NOMO-1 treated with dmso at 0.1 percent for 144 hours (cell line): ENCODE results near the gene M6PR.
A peak's percentile ranks its signal among the peaks of the same experiment; 100 is the strongest.

Experiments used
- DNase-seq: peaks from one replicate; lab custom pipeline; 2025; ENCODE audit not compliant: unreplicated experiment; lab: John Stamatoyannopoulos, UW

M6PR gene

DNA sequence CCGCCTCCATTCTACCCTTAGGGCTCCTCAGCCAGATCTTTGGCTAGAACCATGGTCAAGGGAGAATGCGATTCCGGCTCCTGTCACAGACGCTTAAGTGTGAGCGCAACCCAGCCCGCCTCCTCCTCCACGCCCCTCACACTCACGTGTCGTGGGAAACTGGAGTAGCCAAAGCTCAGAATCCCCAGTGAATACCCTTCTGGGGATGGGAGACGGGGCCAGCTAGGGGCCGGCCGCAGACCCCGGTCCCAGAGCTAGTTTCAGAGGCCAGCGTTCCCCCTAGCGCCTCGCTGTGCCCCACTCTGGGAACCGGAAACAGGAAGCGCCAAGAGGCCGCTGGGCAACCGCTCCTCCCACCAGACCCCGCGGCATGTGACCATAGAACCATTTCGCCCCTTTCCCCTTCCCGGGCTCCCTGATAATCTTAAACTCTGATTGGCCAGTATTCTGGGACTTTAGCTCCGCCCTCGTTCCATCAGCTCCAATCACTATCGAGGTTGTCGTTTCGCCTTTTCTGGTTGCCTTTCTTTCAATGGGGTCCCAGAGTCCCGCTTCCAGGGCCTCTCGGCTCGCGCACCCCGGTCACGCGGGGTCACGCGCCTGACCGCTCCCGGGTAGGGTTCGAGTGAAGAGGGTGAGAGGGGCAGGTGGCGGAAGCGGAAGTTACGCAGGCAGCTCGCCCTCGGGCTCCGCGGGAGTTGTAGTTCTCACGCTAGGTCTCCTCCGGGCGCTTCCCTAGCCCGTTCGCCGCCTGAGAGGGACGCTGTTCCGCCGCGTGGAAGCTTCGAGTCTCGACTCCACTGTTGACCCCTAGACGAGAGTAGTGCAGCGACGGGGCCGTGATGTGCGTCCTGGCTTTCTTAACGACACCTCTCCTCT, at the start of gene M6PR:
M6PR (minus strand) TSS at position 304 of the 879 bp plus-strand sequence. CDS start 3,241 bp downstream, outside the sequence.
- DNase-seq: peak; percentile 100

DNA sequence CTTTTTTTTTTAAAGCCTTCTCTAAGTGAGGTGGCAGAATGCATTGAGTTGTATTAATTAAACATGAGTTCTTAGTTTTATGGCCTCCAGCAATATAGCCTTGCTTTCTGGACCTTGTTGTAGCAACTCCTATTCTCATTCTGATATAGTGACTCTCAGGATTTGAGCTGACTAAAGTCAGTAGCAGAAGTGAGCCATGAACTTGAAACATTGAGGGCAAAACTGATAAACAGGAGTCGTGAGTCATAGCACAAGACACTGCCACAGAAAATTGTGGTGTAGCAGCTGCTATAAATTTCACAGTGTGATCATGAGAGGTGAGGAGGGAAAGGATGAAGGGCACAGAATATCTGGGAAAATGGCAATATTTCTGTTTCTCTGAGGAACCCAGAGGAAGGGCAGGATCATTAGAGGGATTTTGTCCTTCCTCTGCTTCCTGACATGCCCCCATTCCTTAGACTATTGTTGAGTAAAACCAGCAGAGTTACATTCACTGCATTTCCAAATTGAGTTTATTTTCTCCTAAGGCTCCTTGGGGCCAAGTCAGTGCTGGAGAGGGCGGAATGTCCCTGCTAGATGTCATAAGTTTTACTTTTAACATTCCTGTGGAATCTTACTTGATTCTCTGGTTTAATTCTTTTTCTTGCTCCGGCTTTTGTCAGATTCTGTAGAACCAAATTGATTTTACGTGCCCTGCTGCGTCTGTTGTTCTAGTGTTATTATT, 47.4 kb upstream of the M6PR start:
- DNase-seq: no peak

DNA sequence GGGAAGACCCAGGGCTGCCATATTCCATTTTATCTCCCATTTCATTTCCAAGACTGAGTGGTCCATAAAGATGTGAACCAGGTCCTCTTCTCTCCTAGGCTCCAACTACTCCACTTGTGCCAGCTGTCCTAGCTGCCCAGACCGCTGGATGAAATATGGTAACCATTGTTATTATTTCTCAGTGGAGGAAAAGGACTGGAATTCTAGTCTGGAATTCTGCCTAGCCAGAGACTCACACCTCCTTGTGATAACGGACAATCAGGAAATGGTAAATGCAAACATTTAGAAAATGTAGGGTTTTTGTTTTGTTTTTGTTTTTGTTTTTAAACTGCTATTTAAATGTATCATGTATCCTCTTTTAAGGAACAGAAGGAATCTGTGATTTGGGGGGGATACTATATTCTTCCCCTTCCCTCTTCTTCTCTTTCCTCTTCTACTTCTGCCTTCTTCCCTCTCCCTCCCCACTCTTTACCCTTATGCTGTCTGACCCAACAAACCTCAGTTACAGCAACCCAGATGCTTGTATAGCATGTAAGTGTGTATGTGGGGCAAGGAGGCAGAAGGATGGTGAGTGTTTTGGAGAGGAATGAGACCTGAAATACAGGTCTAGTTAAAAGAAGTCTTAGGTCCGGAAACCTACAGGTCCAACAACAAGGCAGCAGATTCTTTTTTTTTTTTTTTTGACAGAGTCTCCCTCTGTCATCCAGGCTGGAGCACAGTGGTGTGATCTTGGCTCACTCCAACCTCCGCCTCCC, 45.8 kb upstream of the M6PR start:
- DNase-seq: no peak

DNA sequence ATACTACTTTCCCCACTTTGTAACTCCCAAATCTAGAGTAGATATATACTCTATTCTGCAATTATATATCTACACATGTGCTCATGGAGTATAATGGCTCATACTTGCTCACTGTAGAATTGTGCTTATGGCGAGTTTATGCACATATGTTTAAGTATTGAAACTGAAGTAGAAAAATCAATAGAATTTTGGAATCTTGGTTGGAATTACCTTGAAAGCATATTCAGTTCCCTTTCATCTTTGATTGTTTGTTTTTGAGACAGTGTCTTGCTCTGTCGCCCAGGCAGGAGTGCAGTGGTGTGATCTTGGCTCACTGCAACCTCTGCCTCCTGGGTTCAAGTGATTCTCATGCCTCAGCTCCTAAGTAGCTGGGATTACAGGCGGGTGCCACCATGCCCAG, 44.4 kb upstream of the M6PR start:
- DNase-seq: no peak

DNA sequence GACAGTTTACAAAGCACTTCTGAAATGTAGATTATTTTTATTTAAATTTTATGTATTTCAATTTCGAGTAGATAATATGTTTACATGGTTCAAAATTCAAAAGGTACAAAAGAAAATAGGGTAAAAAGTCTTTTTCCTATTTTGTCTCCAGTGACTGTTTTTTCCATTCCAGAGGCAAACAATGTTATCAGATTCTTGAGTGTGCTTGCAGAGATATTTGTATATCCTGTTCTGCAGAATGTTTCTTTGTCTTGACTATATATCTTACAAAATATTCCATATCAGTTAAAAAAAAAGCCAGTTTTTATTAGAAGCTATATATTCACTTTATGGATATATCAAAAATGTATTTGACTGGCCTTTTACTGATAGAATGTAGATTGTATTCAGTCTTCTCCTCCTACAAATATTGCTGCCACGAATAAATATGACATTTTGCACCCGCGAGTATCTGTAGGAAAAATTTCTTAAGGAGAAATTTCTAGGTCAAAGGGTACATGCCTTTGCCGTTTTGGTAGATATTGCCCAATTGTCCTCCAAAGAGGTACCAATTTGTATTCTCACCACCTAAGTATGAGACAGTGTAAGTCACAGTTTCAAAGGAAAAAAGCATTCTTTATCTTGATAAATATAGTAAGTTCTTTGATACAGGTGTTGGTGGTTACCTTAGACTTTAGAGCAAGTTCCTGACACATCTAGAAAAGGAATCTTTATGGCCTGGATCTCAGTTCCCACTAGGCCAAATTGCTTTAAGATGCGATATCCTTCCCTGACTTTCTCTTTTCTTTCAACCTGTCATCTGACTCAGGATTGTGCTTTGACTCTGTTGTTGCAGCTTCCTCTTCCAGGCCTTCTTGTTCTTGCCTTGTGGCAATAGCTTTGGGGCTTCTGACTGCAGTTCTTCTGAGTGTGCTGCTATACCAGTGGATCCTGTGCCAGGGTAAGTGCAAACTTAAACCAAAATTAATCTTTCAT, 42.2 kb upstream of the M6PR start:
- peak; percentile 41 for DNase-seq

DNA sequence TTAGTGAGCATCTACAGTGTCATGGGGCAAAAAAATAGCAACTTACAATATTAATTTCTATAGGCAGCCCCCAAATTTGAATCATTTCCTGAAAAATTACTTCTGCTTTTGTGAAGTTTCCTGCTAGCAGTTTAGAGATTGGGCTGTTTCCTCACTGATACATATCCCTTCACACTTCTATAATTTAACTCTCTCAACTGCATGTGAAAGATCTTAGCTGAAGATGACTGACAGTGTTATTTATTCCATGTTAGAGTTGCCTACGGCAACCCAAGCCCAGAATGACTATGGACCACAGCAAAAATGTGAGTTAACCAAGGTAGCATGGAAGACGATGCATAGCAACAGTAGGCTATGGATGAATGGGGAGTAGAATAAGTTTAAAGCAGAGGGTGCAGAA, 40.0 kb upstream of the M6PR start, which contains the start of gene KLRG1:
KLRG1 (plus strand) TSS at position 134 of the 400 bp plus-strand sequence; CDS start at position 224, 90 bp downstream.
- DNase-seq: peak; percentile 35

DNA sequence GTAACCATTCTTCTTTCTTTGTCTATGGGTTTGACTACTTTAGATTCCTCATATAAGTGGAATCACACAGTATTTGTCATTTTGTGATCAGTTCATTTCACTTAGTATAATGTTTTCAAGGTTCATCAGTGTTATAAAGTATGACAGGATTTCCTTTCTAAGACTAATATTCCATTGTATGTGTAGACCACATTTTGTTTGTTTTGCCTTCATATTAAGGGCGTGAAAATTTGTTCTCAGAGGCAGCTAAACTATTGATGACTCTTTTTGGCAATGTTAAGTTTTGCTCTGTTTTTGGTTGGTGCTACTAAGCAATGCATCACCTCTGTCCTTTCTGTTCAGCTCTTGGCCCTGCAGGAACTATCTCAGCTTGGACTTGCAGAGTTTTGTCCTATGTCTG, 38.2 kb upstream of the M6PR start:
- DNase-seq: no peak

DNA sequence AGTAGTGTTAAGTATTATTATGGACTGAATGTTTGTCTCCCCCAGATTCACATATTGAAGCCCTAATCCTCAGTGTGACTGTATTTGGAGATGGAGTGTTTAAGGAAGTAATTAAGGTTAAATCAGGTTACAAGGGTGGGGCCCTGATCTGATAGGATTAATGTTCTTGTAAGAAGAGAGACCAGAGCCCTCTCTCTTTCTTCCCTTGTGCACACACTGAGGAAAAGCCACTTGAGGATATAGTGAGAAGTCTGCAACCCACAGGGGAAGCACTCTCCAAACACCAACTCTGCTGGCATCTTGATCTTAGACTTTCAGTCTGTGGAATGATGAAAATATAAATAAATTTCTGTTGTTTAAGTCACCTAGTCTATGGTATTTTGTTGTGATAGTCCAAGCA, 37.7 kb upstream of the M6PR start:
- DNase-seq: no peak

DNA sequence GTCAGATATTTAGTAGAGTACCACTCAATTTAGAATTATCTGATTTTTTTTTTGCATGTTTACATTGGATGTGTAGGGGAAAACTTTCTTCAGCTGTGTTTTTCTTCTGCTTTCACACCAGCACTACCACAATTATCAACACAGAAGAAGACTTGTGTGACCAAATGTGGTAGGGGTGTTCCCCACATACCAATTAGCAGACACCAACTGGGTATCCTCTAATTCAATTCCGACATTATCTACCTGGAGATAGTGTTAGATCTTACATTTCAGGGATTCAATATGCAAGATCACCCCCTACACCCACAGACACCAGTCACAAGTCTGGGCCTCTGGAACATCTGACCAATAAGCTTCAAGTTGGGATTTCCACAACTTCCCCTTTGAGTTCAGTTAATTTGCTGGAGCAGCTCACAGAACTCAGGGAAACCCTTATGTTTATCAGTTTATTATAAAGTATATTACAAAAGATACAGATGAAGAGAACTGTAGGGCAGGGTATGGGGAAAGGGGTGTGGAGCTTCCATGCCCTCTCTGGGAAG, 35.8 kb upstream of the M6PR start:
- DNase-seq: no peak

DNA sequence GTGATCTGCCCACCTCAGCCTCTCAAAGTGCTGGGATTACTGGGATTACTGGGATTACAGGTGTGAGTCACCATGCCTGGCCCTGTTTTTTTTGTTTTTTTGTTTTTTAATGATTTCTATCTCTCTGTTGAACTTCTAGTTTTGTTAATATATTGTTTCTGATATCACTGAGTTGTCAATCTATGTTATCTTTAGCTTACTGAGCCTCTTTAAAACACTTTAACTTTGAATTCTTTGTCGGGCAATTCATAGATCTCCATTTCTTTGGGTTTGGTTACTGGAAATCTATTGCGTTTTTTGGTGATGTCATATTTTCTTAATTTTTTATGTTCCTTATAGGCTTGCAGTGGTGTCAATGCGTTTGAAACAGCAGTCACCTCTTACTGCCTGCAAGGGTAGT, 30.7 kb upstream of the M6PR start:
- no peak for DNase-seq

DNA sequence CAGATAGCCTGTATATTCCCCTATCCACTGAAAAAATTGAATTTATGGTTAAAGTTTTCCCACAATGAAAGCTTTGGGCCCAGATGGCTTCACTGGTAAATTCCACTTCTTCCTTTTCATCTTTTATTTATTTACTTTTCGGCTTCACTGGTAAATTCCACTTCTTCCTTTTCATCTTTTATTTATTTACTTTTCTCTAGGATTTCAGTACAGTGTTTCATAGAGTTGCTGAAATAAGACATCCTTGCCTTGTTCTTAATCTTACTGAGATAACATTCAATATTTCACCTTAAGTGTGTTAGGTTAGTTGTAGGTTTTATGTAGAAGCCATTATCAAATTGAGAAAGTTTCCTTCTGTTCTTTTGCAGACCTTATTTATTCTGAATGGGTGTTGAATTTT, 21.0 kb upstream of the M6PR start:
- no peak for DNase-seq

DNA sequence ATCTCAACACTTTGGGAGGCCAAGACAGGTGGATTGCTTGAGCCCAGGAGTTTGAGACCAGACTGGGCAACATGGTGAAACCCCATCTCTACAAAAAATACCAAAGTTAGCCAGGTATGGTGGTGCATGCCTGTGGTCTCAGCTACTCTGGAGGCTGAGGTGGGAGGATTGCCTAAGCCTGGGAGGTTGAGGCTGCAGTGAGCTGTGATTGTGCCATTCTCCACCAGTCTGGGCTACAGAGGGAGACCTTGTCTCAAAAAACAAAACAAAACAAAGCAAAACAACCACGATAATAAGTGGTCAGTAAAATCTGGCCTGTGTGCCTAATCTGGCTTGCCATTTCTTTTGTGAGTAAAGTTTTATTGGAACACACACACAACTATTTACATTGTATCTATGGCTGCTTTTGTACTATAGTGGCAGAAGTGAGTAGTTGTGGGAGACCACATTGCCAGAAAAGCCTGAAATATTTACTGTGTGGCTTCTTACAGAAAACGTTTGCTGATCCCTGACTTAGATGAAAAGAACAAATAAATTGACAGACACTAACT, 20.5 kb upstream of the M6PR start:
- no peak for DNase-seq

DNA sequence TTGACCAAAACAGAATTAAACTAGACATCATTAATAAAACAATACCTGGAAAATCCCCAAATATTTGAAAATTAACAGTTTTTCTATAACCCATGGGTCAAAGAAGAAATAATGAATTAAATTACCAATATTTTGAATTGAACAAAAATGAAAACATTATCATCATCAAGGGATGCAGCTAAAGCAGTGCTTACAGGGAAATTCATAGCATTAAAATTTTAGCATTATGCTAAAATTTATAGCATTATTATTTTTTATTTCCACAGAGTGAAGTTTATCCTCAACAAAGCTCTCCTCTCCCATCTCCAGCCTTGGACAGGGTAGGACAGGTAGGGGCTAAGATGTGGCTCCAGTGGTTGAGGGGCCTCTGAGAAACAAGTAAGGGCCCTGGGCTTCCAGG, 19.3 kb upstream of the M6PR start:
- DNase-seq: no peak

DNA sequence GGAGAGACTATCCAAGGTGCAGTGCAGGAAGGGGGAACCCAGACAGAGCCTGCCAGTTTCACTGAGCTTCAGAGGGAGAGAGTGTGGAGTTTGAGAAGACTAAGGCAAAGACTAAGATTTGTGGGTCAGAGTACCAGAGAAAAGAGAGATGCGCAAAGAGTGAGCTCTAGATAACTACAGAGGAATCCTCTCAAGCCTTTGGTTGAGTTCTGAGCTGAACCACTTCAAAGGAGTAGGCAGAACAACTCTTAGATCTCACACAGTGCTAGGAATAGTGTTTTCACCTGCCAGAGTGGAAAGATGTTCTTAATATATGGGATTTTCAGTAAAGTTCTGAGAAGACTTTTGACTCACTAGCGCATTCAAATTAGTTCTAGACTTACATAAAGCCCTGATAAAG, 10.7 kb upstream of the M6PR start:
- no peak for DNase-seq

DNA sequence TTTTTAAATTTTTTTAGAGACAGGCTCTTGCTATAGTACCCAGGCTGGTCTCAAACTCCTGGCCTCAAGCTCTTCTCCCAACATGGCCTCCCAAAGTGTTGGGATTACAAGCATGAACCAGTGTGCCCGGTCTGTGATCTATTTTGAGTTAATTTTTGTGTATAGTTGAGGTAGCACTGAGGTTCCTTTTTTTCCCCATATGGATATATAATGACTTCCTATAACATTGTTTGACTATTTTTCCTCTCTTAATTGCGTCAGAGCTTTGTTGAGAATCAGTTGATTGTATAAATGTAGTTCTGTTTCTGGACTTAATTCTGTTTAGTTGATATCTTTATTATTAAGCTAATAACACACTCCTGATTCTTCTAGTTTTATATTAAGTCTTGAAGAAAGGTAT, 8.6 kb upstream of the M6PR start:
- DNase-seq: peak; percentile 12

DNA sequence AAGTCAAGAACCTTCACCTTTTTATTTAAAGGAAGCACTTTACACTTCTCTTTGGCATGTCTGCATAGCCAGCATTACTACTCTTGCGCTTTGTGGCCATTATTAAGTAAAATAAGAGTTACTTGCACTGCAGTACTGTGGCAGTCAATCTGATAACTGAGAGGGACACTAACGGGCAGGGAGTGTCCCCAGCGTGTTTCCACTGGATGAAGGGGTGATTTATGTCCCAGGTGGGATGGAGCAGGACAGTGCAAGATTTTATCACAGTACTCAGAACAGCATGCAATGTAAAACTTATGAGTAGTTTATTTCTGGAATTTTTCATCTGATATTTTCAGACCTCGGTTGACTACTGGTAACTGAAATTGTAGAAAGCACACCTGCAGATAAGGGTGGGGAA, 8.1 kb upstream of the M6PR start:
- no peak for DNase-seq

DNA sequence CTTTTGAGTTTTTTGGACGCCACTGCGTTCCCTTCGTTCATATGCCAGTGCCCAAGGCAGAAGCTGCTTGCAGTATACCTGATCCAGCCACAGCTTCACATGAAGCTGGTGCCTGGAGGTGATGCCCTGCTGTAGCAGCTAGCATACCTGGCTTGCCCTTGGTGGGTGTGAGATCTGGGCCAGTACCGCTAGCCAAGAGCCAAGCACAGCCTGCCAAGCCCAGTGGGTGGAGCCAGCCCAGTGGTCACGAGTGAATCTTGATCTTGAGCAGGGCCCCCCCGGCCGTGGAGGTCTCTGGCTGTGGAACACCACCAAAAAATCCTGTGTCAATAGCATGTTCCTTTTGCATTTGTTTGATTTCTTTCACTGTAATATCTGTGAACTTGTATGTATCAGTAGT, 7.3 kb upstream of the M6PR start:
- no peak for DNase-seq

DNA sequence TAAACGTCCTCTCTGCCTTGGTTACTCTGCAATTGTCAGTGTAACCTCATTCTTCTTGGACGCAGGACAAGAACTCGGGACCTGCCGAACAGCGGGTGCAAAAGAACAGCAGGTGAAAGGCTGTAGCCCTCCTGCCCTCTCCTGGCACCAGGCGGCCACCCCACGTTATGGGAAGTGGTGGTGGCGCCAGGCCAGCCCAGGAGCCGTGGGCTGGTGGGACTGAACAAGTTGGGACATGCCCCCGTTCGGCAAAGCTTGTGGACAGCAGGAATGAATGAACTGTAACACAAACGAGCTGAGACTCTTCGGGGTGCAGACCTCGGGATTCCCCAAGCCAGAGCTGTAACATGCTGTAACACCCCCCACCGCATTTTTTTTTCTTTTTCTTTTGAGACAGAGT, 6.6 kb upstream of the M6PR start:
- no peak for DNase-seq

DNA sequence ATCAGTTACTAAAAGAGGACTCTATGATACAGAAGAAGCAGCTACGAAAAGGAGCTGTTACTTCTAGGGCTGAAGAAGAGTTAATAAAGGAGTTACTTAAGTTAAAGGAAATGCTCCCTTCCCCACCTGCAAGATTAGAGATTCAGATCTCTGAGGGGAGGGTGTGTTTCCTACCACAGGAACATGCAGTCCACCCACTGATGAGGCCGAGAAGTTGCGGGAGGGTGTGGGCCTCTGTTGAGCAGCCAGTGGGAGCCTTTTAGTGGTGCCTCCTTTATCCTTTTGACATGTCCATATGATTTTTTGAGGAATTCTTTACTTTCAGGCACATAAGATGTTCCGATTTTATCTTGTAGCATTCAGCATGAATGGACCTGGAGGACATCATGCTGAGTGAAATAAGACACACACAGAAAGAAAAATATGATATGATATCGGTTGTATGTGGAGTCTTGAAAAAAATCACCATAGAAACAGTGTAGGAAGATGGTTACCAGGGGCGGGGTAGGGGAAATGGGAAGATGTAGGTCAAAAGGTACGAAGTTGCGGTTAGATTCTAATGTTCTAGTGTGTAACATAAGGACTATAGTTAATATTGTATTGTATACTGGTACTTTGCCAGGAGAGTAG, 4.4 kb upstream of the M6PR start:
- no peak for DNase-seq
